CD4-positive, alpha-beta T cell treated with Interleukin-2 at 100 ng/mL for 4 hours (primary cell): ENCODE measurements around the gene SPRED2.

Experiments
- DNase-seq: peaks from one replicate; pipeline ENCODE4 v3.0.0-alpha.2; 2020; ENCODE audit warnings: low spot score

Gene SPRED2

GRCh38 chr2:65432227-65433190 lies at the start of gene SPRED2:
Gene SPRED2 (minus strand): TSS chr2:65432599. CDS start chr2:65431987, 612 bp downstream.
- DNase-seq, result peak; percentile 56

DNA sequence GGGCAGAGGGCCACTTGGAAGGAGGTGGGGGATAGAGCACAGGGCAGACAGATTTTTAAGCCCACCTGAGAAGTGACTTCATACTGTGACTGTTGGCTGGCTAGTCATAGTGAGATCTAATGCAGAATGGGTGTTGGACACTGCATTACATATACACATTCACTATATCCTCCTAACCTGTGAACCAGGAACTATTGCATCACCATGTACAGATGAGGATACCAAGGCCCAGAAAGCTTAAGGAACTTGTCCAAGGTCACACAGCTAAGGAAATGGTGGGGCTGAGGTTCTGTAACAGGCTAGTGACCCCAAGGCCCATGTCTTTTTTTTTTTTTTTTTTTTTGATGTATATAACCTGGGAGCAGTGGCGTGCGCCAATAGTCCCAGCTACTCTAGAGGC lies 49.6 kb upstream of the SPRED2 start:
- DNase-seq, result no peak

GRCh38 chr2:65479524-65479923 lies 47.1 kb upstream of the SPRED2 start:
- DNase-seq, result no peak

DNA sequence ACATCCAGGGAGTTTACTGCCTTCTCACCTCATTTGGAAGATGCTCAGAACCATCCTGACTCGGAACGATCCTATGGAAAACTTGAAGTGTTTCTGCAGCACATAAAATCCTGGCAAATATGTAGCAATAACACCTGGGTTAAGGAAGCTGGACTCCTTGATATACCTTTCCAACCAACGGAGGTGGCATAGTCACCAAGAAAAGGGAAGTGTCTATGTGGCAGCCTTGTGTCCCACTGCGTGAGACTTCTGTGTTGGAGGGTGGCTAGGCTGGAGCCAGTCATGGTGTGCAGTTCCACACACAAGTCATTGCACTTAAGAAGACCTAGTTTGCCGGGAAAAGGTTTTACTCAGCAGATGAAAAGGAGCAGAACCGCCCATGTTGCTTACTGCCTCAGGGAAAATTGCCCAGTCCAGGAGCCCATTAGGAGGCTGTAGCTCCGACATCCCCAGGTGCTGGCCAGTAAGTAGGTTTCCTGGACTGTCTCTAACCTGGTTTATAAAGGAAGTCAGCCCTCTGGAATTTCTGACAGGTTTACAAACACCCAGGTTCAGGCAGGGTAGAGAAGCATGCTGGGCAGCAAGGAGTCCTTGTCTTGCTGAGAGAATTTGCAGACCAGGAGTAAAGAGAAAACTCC lies 46.2 kb upstream of the SPRED2 start:
- no peak for DNase-seq

DNA sequence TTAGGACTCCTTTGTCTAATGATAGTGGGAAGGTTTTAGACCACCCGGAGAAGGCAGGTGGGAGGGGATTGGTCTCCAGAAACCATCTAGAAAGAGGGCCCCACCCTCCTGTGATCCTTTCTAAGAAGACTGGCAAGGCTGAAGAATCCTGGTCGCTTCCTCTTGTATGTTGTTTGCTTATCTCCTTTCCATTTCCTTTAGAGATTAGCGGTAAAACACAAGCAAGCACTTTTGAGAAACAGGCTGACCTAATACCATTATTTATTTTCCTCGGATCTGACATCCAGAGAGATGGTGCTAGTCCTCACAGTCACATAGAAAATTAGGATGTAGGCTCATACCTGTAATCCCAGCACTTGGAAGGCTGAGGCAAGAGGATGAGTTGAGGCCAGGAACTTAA lies 45.2 kb upstream of the SPRED2 start:
- no peak for DNase-seq

GRCh38 chr2:65476778-65477177 lies 44.4 kb upstream of the SPRED2 start:
- no peak for DNase-seq

- no peak for DNase-seq
These were observed 42.6 kb upstream of the SPRED2 start for GRCh38 chr2:65475000-65475399.

DNA sequence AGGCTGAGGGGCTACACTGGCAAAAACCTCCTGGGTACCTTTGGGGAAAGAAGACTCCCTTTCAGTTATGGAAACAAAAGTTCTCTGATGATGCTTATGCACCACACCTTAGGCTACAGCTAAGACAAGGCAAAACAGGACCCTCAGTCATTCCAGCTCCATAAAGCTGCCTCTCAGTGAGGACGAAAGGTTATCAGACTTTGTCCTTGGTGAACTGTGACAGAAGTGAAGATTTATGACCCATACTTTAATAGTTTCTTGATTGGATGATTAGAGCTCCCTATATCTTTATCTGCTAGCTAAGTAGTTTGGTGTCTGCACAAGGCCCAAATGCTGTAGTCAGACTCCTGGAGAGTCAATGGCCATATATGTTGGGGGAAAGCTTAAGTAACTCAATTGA lies 40.6 kb upstream of the SPRED2 start:
- DNase-seq, result no peak

DNA sequence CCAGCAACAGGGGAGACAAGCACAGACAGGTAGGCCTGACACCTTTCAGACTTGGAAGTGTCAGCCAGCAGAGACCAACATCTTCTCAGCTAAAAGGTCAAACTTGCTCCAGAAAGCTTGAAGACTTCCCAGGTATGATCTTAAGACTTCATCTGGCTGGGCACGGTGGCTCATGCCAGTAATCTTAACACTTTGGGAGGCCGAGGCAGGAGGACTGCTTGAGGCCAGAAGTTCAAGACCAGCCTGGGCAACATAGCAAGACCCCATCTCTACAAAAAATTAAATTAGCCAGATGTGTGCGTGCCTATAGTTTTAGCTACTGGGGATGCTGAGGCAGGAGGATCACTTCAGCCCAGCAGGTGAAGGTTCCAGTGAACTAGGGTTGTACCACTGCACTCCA lies 39.0 kb upstream of the SPRED2 start:
- no peak for DNase-seq

- no peak for DNase-seq
These were observed 34.2 kb upstream of the SPRED2 start for GRCh38 chr2:65466551-65466950.

DNA sequence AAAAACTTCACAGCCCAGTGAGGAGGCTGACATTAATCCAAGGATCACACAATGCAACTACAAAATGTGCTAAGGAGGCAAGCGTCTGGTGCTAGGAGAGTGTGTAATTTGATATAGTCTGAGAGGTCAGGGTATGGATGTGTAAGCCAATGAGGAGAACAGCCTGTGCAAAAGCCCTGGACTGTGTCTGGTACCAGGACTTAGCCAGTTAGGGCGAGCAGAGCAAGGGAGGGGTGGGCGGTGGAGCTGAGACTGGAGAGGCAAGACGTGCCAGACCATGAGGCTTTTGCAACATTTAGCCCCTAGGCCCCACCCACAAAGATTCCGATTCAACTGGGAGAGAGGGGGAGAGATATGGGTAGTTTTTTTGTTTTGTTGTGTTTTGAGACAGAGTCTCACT lies 33.5 kb upstream of the SPRED2 start:
- no peak for DNase-seq

- DNase-seq, result no peak
These were observed 32.7 kb upstream of the SPRED2 start for GRCh38 chr2:65465124-65465523.

DNA sequence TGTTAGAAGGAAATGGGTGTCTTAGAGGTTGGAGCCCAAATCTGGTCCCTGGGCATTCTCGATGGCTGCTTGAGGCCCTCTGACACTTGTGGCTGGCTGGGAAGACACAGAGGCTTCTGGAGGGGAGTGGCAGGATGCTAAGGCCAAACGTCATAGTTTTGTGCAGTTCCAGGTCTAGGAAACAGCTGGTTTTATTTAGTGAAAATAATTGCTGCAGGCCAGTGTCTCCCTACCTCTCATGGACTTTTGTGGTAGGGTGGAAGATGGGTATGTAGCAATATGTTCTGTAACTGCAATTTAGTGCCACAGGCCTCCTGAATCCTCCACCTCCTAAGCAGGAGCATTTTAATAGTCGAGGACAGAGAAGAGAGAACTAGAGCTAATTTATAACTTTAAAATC lies 32.2 kb upstream of the SPRED2 start:
- no peak for DNase-seq

GRCh38 chr2:65458999-65459398 lies 26.6 kb upstream of the SPRED2 start:
- DNase-seq, result no peak

DNA sequence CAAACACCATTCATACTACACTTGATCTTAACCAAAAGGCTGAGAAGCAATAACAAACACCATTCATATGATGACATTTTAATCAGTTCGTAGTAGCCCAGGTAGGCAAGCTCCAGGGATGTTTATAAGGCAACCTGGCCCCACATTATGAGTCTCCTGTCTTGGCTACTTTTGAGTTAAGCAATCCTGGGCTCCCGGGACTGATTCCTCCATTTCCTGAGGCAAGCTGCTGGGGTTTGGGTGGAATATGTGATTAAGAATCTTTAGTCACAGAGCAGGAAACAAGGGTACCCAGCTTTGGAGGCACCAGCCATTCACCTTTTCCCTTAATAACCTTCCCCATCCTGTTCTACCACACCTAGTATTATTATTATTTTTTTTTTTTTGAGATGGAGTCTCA lies 24.5 kb upstream of the SPRED2 start:
- DNase-seq, result no peak

DNA sequence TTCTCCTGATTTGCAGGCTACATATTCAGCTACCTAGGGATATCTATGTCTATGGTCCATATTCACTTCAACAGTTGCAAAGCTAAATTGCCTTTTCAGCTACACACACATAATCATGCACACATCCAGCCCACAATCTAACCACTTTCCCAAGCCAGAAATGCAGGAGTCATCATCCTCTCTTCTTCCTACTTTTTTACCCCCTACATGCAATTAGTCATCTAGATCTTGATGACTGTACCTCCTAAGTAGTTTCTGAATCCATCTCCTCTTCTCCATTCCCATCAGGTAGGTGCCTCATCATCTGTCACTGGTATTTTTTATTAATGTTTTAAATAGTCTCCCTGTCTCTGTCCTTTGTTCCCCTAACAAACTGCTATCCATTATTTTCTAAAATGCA lies 23.7 kb upstream of the SPRED2 start:
- DNase-seq, result no peak

GRCh38 chr2:65453916-65454315 lies 21.5 kb upstream of the SPRED2 start:
- DNase-seq, result no peak

DNA sequence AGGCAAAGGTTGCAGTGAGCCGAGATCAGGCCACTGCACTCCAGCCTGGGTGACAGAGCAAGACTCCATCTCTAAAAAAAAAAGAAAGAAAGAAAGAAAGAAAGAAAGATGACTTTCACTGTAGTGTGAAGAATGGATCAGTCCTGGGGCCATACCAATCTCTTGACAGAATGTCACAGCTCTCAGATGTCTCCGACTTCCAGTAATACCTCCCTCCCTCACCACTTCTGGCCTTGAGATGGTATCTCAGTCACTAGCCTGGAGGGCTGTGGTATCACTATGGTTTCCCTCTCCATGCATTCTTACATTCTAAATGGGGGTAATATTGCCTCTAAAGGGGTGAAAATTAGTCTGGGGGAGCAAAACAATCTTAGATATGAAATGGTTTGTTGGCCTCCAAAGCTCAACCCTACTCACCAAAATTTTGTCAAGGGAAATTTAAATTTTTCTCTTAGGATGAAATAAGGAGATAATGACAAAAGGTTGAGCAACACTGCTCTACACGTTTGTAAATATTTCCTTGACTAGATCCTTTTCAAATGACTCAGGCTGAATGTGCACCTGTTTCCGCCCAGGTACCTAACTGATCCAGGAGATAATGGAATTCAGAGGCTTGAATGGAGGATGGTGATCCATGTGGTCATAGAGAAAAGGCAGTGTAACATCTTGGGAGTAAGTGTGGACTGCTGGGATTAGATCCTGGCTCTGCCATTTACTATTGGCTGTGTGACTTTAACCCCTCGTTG lies 19.9 kb upstream of the SPRED2 start:
- no peak for DNase-seq

- no peak for DNase-seq
These were observed 18.4 kb upstream of the SPRED2 start for GRCh38 chr2:65450810-65451209.

DNA sequence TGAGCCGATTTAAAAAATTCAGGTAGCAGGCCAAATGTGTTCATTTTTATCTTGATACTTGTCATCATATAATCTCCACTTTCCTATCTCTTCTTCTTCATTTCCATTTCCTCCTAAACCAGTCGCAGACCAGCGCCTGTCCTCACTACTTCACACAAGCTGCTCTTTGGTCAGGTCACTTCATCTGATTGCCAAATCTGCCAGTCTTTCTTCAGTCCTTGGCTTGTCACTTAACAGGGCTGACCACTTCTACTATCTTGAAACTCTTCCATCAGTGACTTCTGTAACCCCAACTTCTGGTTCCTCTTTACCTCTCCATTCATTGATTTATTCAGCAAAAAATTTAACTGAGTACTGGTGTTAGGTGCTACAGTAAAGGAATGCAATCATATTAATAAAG lies 18.0 kb upstream of the SPRED2 start:
- DNase-seq, result no peak

DNA sequence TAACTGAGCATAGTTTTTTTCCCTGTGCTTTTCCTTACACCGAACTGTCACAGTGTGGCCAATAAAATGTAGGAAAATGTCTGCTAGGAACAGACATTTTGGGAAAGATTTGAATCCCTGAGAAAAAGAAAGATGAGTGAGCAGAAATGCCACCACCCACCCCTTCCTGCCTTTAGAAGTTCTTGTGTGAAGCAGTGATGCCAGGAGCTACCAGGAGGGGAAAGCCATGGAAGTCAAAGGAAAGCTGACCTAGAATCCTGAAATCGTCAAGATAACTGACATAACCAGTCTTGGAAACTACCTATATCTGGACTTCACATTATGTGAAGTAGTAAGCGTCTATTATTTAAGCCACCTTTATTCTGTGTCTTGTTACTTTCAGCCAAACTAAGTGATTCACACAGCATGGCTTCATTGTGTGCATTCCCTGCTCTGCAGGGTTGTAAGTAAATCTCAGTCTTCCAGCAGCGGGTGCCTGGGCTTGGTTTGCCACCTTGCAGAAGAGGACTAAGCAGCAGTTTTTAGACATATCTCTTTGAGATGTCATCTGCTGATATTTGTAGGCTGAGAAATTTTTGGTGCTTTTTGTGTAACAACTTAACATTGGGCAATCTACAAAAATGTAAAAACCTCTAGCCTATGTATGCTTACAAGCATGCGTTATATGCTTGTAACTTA lies 11.2 kb upstream of the SPRED2 start:
- no peak for DNase-seq

DNA sequence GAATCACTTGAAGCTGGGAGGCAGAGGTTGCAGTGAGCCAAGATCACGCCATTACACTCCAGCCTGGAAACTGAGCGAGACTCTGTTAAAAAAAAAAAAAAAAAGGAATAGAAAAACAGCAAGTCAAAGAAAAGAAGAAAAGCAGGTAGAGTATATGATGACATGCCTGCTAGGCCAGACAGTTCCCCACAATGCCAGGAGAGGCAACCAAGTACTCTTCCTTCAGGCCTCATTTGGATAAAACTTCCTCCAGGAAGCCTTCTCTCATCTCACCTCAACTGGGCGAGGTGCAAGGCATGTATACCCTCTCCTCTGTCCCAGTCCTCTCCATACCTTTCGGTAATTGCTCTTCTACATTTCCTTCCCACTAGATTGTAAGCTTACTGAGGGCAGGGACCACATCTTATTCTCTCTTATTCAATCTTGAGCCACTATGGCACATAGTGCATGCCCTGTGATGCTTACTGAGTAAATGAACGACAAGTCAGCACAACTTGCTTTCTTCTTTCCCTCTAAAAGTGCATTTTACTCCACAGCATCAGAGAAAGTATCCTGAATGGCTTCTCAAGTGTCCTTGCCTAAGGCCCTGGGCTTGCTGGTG lies 10.1 kb upstream of the SPRED2 start:
- DNase-seq, result no peak
